ENCODE measurements around the gene MRPS18A. TPM values are rescaled to one million over a fixed set of nuclear protein-coding genes. Genes with fewer than 3 reads are reported as not detected.

The MRPS18A gene
- total and polyA plus RNA-seq, 9 of the 15 experiments (the other 6 are each of a cell fraction or from before 2014, with no cell fraction given): 87.5 to 243 (median 125) TPM

GRCh38 chr6:43714311-43715055, 26.9 kb upstream of the MRPS18A start (continued):
- TF ChIP-seq HIVEP1 (CRISPR knock-in tag; IDR thresholded peaks at IDR 0.05) (0 out of 2 replicates have a peak, but pooled peaks have one; percentile 49), EWSR1 (IDR thresholded peaks at IDR 0.05; ENCODE audit: borderline replicate concordance, low read depth, partially characterized antibody) (no peak), ZNF445 (CRISPR knock-in tag; IDR thresholded peaks at IDR 0.05; ENCODE audit: low read depth) (no peak), ESRRB (CRISPR knock-in tag; IDR thresholded peaks at IDR 0.05; ENCODE audit: borderline replicate concordance) (no peak), FOXA3 (CRISPR knock-in tag; conservative IDR thresholded peaks at IDR 0.05 in 1 of 2, IDR thresholded peaks at IDR 0.05 in 1 of 2) (peak in 1 of 2 experiments; percentile 52; a peak in 2 of 4 replicates), GATA2 (CRISPR knock-in tag; IDR thresholded peaks at IDR 0.05) (peak; percentile 31; the same call in 1 of the 2 replicates), ZBTB7A (IDR thresholded peaks at IDR 0.05; ENCODE audit: borderline replicate concordance, control insufficient read depth, low read depth, low read length) (0 out of 2 replicates have a peak, but pooled peaks have one; percentile 56), DACH1 (IDR thresholded peaks at IDR 0.05; ENCODE audit: partially characterized antibody) (peak; percentile 68), NEUROD1 (IDR thresholded peaks at IDR 0.05; ENCODE audit: borderline replicate concordance, low read depth, low read length, partially characterized antibody) (peak; percentile 52), E2F3 (CRISPR knock-in tag; IDR thresholded peaks at IDR 0.05) (0 out of 2 replicates have a peak, but pooled peaks have one; percentile 27), JUN (IDR thresholded peaks at IDR 0.05; ENCODE audit: borderline replicate concordance, low read depth, low read length) (peak; percentile 62; the same call in 1 of the 2 replicates), JUN (CRISPR knock-in tag; IDR thresholded peaks at IDR 0.05; ENCODE audit: borderline replicate concordance) (no peak), CBFA2T2 (conservative IDR thresholded peaks at IDR 0.05) (peak; percentile 62), NR1H2 (CRISPR knock-in tag; IDR thresholded peaks at IDR 0.05) (no peak), ATF1 (CRISPR knock-in tag; IDR thresholded peaks at IDR 0.05) (no peak), ATF1 (tag; IDR thresholded peaks at IDR 0.05) (peak; percentile 46; the same call in 1 of the 2 replicates), GATAD2A (IDR thresholded peaks at IDR 0.05) (peak; percentile 51; the same call in 1 of the 2 replicates), ZNF124 (CRISPR knock-in tag; IDR thresholded peaks at IDR 0.05) (no peak)
- TF ChIP-seq, protein P1, sequence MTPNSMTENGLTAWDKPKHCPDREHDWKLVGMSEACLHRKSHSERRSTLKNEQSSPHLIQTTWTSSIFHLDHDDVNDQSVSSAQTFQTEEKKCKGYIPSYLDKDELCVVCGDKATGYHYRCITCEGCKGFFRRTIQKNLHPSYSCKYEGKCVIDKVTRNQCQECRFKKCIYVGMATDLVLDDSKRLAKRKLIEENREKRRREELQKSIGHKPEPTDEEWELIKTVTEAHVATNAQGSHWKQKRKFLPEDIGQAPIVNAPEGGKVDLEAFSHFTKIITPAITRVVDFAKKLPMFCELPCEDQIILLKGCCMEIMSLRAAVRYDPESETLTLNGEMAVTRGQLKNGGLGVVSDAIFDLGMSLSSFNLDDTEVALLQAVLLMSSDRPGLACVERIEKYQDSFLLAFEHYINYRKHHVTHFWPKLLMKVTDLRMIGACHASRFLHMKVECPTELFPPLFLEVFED (CRISPR knock-in tag; conservative IDR thresholded peaks at IDR 0.05): 0 out of 2 replicates have a peak, but pooled peaks have one; percentile 61
- TF ChIP-seq, protein P2, sequence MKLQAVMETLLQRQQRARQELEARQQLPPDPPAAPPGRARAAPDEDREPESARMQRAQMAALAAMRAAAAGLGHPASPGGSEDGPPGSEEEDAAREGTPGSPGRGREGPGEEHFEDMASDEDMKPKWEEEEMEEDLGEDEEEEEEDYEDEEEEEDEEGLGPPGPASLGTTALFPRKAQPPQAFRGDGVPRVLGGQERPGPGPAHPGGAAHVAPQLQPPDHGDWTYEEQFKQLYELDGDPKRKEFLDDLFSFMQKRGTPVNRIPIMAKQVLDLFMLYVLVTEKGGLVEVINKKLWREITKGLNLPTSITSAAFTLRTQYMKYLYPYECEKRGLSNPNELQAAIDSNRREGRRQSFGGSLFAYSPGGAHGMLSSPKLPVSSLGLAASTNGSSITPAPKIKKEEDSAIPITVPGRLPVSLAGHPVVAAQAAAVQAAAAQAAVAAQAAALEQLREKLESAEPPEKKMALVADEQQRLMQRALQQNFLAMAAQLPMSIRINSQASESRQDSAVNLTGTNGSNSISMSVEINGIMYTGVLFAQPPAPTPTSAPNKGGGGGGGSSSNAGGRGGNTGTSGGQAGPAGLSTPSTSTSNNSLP (IDR thresholded peaks at IDR 0.05; ENCODE audit: borderline replicate concordance, low read depth, low read length): no peak
- TF ChIP-seq, protein P3, sequence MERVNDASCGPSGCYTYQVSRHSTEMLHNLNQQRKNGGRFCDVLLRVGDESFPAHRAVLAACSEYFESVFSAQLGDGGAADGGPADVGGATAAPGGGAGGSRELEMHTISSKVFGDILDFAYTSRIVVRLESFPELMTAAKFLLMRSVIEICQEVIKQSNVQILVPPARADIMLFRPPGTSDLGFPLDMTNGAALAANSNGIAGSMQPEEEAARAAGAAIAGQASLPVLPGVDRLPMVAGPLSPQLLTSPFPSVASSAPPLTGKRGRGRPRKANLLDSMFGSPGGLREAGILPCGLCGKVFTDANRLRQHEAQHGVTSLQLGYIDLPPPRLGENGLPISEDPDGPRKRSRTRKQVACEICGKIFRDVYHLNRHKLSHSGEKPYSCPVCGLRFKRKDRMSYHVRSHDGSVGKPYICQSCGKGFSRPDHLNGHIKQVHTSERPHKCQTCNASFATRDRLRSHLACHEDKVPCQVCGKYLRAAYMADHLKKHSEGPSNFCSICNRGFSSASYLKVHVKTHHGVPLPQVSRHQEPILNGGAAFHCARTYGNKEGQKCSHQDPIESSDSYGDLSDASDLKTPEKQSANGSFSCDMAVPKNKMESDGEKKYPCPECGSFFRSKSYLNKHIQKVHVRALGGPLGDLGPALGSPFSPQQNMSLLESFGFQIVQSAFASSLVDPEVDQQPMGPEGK (CRISPR knock-in tag; IDR thresholded peaks at IDR 0.05; ENCODE audit: borderline replicate concordance): no peak
- TF ChIP-seq, protein P4, sequence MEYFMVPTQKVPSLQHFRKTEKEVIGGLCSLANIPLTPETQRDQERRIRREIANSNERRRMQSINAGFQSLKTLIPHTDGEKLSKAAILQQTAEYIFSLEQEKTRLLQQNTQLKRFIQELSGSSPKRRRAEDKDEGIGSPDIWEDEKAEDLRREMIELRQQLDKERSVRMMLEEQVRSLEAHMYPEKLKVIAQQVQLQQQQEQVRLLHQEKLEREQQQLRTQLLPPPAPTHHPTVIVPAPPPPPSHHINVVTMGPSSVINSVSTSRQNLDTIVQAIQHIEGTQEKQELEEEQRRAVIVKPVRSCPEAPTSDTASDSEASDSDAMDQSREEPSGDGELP (CRISPR knock-in tag; IDR thresholded peaks at IDR 0.05; ENCODE audit: borderline replicate concordance): peak; percentile 95
